AG04450 (cell line): ENCODE measurements around the gene ALDH7A1. TPM values are rescaled to one million over a fixed set of nuclear protein-coding genes. Genes with fewer than 3 reads are reported as not detected.
"Not testable (repeated sequence)": the region's sequence is repeated elsewhere in the genome, so short reads cannot be mapped to it uniquely, and the experiment has no call there.

Experiments used
- CTCF ChIA-PET: fragments of 300-600, 350-600 bp; formaldehyde crosslinking; extraction: SDS; loops from one replicate; lab custom pipeline; 2022; ENCODE audit warnings: antibody characterized with exemption, inconsistent platforms; lab: Charles Lee
- POLR2A ChIA-PET: fragments of 350-600 bp; formaldehyde crosslinking; extraction: SDS; loops from one replicate; lab custom pipeline; 2021; ENCODE audit warnings: antibody characterized with exemption, inconsistent platforms; lab: Yijun Ruan, JAX
- DNase-seq: peaks from one replicate; pipeline ENCODE4 v3.0.0-alpha.2; 2011; ENCODE audit warnings: low read depth, low spot score
- H3K27ac ChIP-seq: one replicate; pipeline ENCODE4 v1.5.1; 2012; ENCODE audit warnings: low read depth, low read length, control low read depth
- H3K27me3 ChIP-seq: one replicate; pipeline ENCODE4 v1.6.0; 2012; ENCODE audit warnings: low read length; ENCODE audit not compliant: control insufficient read depth, insufficient read depth
- H3K4me3 ChIP-seq: 2 replicates; pipeline ENCODE4 v1.5.1; 2011; ENCODE audit warnings: mild to moderate bottlenecking, low read depth, low read length, control low read depth
- H3K9me3 ChIP-seq: 2 replicates; pipeline ENCODE4 v1.5.1; 2012; ENCODE audit warnings: low read length; ENCODE audit not compliant: control insufficient read depth, insufficient read depth
- polyA plus RNA-seq: library from polyadenylated mRNA; depleted of rRNA; stranded (reverse); fragments of >200 nt; gene quantifications from 2 replicates; pipeline ENCODE4 v1.2.3, GENCODE V29; 2011
- TF ChIP-seq, protein P1 (sequence below): IDR thresholded peaks from 2 replicates; pipeline ENCODE4 v1.5.1; 2011; ENCODE audit warnings: low read depth, low read length, control low read depth, inconsistent platforms

The ALDH7A1 gene
- polyA plus RNA-seq, 1 experiment, result 97.2 TPM

DNA sequence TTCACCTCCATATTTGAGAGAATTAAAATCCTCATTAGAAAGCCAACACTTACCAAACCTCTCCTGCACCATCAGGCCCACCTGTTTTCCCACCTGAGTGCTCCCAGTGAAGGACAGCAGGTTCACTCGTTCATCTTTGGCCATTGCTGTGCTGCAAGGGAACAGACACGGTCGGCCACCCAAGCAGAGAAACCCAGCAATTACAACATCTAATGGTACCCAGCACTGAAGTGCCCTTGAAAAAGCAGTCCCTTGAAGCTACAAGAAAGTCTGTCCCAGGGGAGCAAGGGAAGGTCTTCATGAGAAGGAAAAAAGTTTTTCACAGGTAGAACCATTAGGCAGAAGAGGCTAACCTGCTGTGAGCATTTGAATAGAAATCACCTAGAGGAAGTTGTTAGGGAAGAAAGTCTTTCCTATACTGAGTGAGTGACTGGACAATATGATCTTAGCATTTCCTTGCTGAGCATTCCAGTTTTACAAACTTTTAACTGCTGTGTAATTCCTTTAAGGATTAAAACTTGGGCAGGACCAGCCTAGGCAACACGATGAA, 26.7 kb downstream of the ALDH7A1 start:
- Histone ChIP-seq H3K4me3 (no peak overlapping the region), H3K9me3 (no peaks in the 10 kb centered on the region), H3K27ac (no peak overlapping the region), H3K27me3 (no peaks in the 10 kb centered on the region)
- ChIA-PET POLR2A (no interaction called here), CTCF (interaction anchor here (0.6 kb wide), 1 partner anchor 36 kb away, joined by 8 read pairs; no protein-coding TSS in a partner anchor)
- TF ChIP-seq, protein P1, sequence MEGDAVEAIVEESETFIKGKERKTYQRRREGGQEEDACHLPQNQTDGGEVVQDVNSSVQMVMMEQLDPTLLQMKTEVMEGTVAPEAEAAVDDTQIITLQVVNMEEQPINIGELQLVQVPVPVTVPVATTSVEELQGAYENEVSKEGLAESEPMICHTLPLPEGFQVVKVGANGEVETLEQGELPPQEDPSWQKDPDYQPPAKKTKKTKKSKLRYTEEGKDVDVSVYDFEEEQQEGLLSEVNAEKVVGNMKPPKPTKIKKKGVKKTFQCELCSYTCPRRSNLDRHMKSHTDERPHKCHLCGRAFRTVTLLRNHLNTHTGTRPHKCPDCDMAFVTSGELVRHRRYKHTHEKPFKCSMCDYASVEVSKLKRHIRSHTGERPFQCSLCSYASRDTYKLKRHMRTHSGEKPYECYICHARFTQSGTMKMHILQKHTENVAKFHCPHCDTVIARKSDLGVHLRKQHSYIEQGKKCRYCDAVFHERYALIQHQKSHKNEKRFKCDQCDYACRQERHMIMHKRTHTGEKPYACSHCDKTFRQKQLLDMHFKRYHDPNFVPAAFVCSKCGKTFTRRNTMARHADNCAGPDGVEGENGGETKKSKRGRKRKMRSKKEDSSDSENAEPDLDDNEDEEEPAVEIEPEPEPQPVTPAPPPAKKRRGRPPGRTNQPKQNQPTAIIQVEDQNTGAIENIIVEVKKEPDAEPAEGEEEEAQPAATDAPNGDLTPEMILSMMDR, result no peak
- no peak for DNase-seq

DNA sequence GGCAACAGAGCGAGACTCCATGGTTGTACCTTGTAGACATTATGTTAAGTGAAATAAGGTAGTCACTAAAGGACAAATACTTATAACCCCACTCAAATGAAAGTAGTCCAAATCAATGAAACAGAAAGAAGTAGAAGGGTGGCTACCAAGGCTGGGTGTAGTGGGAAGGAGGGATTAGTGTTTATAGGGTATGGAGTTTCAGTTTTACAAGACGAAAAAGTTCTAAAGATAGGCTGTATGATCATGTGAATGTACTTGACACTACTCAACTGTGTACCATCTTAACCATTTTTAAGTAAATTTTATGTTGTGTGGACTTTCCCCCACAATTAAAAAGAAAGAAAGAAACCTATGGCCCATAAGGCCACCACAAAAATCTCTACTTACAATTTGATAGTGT, 32.2 kb downstream of the ALDH7A1 start:
- CTCF ChIA-PET, result interaction anchor here (1.2 kb wide), 1 partner anchor 225 kb away, joined by 3 read pairs; no protein-coding TSS in a partner anchor
- TF ChIP-seq, protein P1, result no peak
- POLR2A ChIA-PET, result interaction anchor here (0.9 kb wide), 1 partner anchor 32 kb away, joined by 4 read pairs; the partner anchor contains the start of gene ALDH7A1

DNA sequence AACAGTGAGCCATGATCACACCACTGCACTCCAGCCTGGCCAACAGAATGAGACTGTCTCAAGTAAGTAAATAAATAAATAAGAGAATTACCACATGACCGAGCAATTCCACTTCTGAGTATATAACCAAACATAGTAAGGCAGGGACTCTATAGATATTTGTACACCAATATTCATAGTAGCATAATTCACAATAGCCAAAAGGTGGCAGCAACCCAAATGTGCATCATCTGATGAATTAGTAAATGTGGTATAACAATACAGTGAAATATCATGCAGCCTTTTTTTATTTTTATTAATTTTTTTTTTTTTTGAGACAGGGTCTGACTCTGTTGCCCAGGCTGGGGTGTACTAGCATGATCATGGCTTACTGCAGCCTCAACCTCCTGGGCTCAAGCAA, 33.1 kb downstream of the ALDH7A1 start:
- ChIA-PET CTCF (no interaction called here), POLR2A (interaction anchor here (0.7 to 0.9 kb wide), 2 partner anchors 33 to 1153 kb away, joined by 4 read pairs; partner anchors contain the start of gene ALDH7A1)
- no peak for DNase-seq
- Histone ChIP-seq H3K27ac (no peak overlapping the region), H3K4me3 (no peak overlapping the region), H3K27me3 (no peaks in the 10 kb centered on the region), H3K9me3 (no peaks in the 10 kb centered on the region)
- TF ChIP-seq, protein P1, result no peak

More for the DNA sequence above, 32.2 kb downstream of the ALDH7A1 start:
- H3K9me3 ChIP-seq, result no peaks in the 10 kb centered on the region
- no peaks in the 10 kb centered on the region for H3K27me3 ChIP-seq
- no peak for DNase-seq
- H3K27ac ChIP-seq, result no peak overlapping the region
- H3K4me3 ChIP-seq, result no peak overlapping the region

DNA sequence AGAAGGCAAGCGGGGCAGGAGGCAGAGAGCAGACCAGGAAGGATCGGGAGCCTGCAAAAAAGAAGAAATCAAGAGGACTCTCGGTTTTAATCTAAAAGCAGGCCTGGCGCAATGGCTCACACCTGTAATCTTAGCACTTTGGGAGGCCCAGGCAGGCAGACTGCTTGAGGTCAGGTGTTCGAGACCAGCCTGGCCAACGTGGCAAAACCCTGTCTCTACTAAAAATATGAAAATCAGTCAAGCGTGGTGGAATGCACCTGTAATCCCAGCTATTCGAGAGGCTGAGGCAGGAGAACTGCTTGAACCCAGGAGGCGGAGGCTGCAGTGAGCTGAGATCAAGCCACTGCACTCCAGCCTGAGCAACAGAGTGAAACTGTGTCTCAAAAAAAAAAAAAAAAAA, 39.9 kb downstream of the ALDH7A1 start:
- POLR2A ChIA-PET, result not testable (repeated sequence)
- CTCF ChIA-PET, result interaction anchor here (0.6 kb wide), 1 partner anchor 798 kb away, joined by 7 read pairs; no protein-coding TSS in a partner anchor

DNA sequence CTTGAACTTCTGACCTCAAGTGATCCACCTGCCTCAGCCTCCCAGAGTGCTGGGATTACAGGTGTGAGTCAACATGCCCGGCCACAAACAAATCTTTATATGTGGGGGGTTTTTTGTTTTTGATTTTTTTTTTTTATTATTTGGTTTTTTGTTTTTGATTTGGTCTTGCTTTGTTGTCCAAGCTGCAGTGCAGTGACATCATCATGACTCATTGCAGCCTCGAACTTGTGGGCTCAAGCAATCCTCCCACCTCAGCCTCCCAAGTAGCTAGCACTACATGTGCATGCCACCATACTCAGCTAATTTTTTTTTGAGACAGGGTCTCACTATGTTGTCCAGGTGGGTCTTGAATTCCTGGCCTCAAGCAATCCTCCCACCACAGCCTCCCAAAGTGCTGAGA, 42.4 kb downstream of the ALDH7A1 start:
- no peaks in the 10 kb centered on the region for H3K27me3 ChIP-seq
- H3K27ac ChIP-seq, result no peak overlapping the region
- ChIA-PET POLR2A (no interaction called here), CTCF (no interaction called here)
- no peaks in the 10 kb centered on the region for H3K9me3 ChIP-seq
- TF ChIP-seq, protein P1, result no peak
- H3K4me3 ChIP-seq, result no peak overlapping the region
- no peak for DNase-seq

More for the DNA sequence above, 39.9 kb downstream of the ALDH7A1 start:
- not testable (repeated sequence) for H3K4me3 ChIP-seq, H3K27me3 ChIP-seq, H3K9me3 ChIP-seq, H3K27ac ChIP-seq, DNase-seq
